Tongue (tissue), 2 donors: ENCODE data around the gene PPFIA2. TPM values are rescaled to one million over a fixed set of nuclear protein-coding genes. Genes with fewer than 3 reads are reported as not detected.
A peak's percentile ranks its signal among the peaks of the same experiment; 100 is the strongest.

Source experiments
- DNase-seq: peaks from one replicate; pipeline ENCODE4 v3.0.0-alpha.2; 2015
- total RNA-seq: library from RNA; depleted of rRNA; stranded (reverse); fragments of >200 nt; gene quantifications from one replicate; pipeline ENCODE4 v1.2.3, GENCODE V29; 2014

The PPFIA2 gene
- total RNA-seq, 1 donor from 2014 or later, result 3.1 TPM

- DNase-seq, result no peak
Observed at GRCh38 chr12:81546811-81547210, 212.3 kb downstream of the PPFIA2 start.

GRCh38 chr12:81543621-81544139 lies 215.5 kb downstream of the PPFIA2 start:
- no peak for DNase-seq

GRCh38 chr12:81542065-81543010 lies 216.8 kb downstream of the PPFIA2 start:
- DNase-seq, result no peak

GRCh38 chr12:81541121-81541520 lies 218.0 kb downstream of the PPFIA2 start:
- peak; percentile 3 for DNase-seq

GRCh38 chr12:81539279-81539678 lies 219.9 kb downstream of the PPFIA2 start:
- no peak for DNase-seq

GRCh38 chr12:81533054-81533453 lies 226.1 kb downstream of the PPFIA2 start:
- DNase-seq, result no peak

- DNase-seq, result no peak
Observed at GRCh38 chr12:81530352-81530751, 228.8 kb downstream of the PPFIA2 start.

- no peak for DNase-seq
Observed at GRCh38 chr12:81520064-81520945, 238.8 kb downstream of the PPFIA2 start.

GRCh38 chr12:81518638-81519037 lies 240.5 kb downstream of the PPFIA2 start:
- no peak for DNase-seq

GRCh38 chr12:81517296-81517695 lies 241.9 kb downstream of the PPFIA2 start:
- no peak for DNase-seq

GRCh38 chr12:81502912-81503695 lies 256.0 kb downstream of the PPFIA2 start:
- DNase-seq, result no peak

GRCh38 chr12:81500788-81501187 lies 258.4 kb downstream of the PPFIA2 start:
- no peak for DNase-seq

GRCh38 chr12:81499809-81500208 lies 259.3 kb downstream of the PPFIA2 start:
- DNase-seq, result no peak

- no peak for DNase-seq
Observed at GRCh38 chr12:81492131-81492720, 266.9 kb downstream of the PPFIA2 start.

- DNase-seq, result no peak
Observed at GRCh38 chr12:81472934-81473333, 286.2 kb downstream of the PPFIA2 start.

- DNase-seq, result no peak
Observed at GRCh38 chr12:81470923-81471322, 288.2 kb downstream of the PPFIA2 start.

GRCh38 chr12:81468206-81468605 lies 290.9 kb downstream of the PPFIA2 start:
- peak; percentile 45 for DNase-seq

GRCh38 chr12:81465876-81466275 lies 293.3 kb downstream of the PPFIA2 start:
- no peak for DNase-seq

- no peak for DNase-seq
Observed at GRCh38 chr12:81465191-81465590, 294.0 kb downstream of the PPFIA2 start.

- no peak for DNase-seq
Observed at GRCh38 chr12:81461163-81461562, 298.0 kb downstream of the PPFIA2 start.

- peak; percentile 69 for DNase-seq
Observed at GRCh38 chr12:81450920-81451739, 308.0 kb downstream of the PPFIA2 start.
